GM23338 (cell line): ENCODE data around the gene NRIP1. TPM values are rescaled to one million over a fixed set of nuclear protein-coding genes. Genes with fewer than 3 reads are reported as not detected.

Experiments
- ATAC-seq: fragments of 200-7000 bp; cut with Tn5 transposase; 3 replicates; pipeline ENCODE4 v1.9.1; 2020
- DNase-seq: peaks from one replicate; pipeline ENCODE4 v3.0.0-alpha.2; 2015; ENCODE audit warnings: low spot score
- H2AFZ ChIP-seq: fragments of 200-600 bp; sonication (generic); 2 replicates; pipeline ENCODE4 v1.8.0; 2016; ENCODE audit warnings: antibody characterized with exemption, mild to moderate bottlenecking, moderate library complexity
- H3F3A ChIP-seq: fragments of 200-600 bp; sonication (generic); replicated peaks from 2 replicates; pipeline ENCODE4 v1.8.0; 2017; ENCODE audit warnings: antibody characterized with exemption, mixed run types, low read depth
- H3K27ac ChIP-seq: fragments of 200-600 bp; sonication (generic); 2 replicates; pipeline ENCODE4 v1.6.1; 2016; ENCODE audit warnings: low read depth
- H3K27me3 ChIP-seq: fragments of 200-600 bp; sonication (generic); 2 replicates; pipeline ENCODE4 v1.8.0; 2016; ENCODE audit warnings: mild to moderate bottlenecking, mixed run types, moderate library complexity; ENCODE audit not compliant: insufficient read depth
- H3K36me3 ChIP-seq: fragments of 200-600 bp; sonication (generic); 2 replicates; pipeline ENCODE4 v1.8.0; 2016; ENCODE audit warnings: mild to moderate bottlenecking; ENCODE audit not compliant: insufficient read depth
- H3K4me1 ChIP-seq: fragments of 200-600 bp; sonication (generic); 2 replicates; pipeline ENCODE4 v1.8.0; 2016; ENCODE audit warnings: mild to moderate bottlenecking, moderate library complexity; ENCODE audit not compliant: insufficient read depth
- H3K4me2 ChIP-seq: fragments of 200-600 bp; sonication (generic); 2 replicates; pipeline ENCODE4 v1.7.1; 2017; ENCODE audit warnings: mixed run types
- H3K4me3 ChIP-seq: fragments of 200-600 bp; sonication (generic); 2 replicates; pipeline ENCODE4 v1.6.1; 2016; ENCODE audit warnings: mixed run types
- H3K79me2 ChIP-seq: fragments of 200-600 bp; sonication (generic); replicated peaks from 2 replicates; pipeline ENCODE4 v1.8.0; 2017; ENCODE audit warnings: mild to moderate bottlenecking; ENCODE audit not compliant: insufficient read depth
- H3K9me2 ChIP-seq: fragments of 200-600 bp; sonication (generic); 2 replicates; pipeline ENCODE4 v1.8.0; 2017; ENCODE audit not compliant: insufficient read depth
- H4K20me1 ChIP-seq: fragments of 200-600 bp; sonication (generic); replicated peaks from 2 replicates; pipeline ENCODE4 v1.8.0; 2017; ENCODE audit warnings: mild to moderate bottlenecking; ENCODE audit not compliant: insufficient read depth
- H3K27ac Mint-ChIP-seq: 2 replicates; pipeline ENCODE4 v1.8.0; 2020; ENCODE audit warnings: inconsistent platforms, mild to moderate bottlenecking, moderate library complexity, mixed read lengths
- H3K27me3 Mint-ChIP-seq: 3 replicates; pipeline ENCODE4 v1.8.0; 2022; ENCODE audit warnings: low read depth, mild to moderate bottlenecking, moderate library complexity, mixed read lengths, inconsistent platforms; ENCODE audit not compliant: insufficient read depth, poor library complexity
- H3K36me3 Mint-ChIP-seq: 3 replicates; pipeline ENCODE4 v1.8.0; 2021; ENCODE audit warnings: low read depth, mild to moderate bottlenecking, inconsistent platforms, moderate library complexity, mixed read lengths
- H3K4me1 Mint-ChIP-seq: 3 replicates; pipeline ENCODE4 v1.8.0; 2020; ENCODE audit warnings: mild to moderate bottlenecking, inconsistent platforms, mixed read lengths
- H3K4me3 Mint-ChIP-seq: 3 replicates; pipeline ENCODE4 v1.8.0; 2021; ENCODE audit warnings: moderate library complexity, mild to moderate bottlenecking, inconsistent platforms, mixed read lengths
- H3K9me3 Mint-ChIP-seq: 3 replicates; pipeline ENCODE4 v1.8.0; 2020; ENCODE audit warnings: moderate library complexity, mild to moderate bottlenecking, inconsistent platforms, mixed read lengths
- CREB1 ChIP-seq: fragments of 250-450 bp; sonication (Bioruptor Pico); IDR thresholded peaks from 2 replicates; pipeline ENCODE4 v1.5.0; 2020; ENCODE audit warnings: low read depth, mild to moderate bottlenecking, moderate library complexity
- CTCF ChIP-seq, 2 experiments: fragments of 200-600 bp in 1 of 2; sonication (generic) in 1 of 2; conservative IDR thresholded peaks; 2 replicates each; pipeline versions ENCODE4 v1.5.1 to v1.6.1; 2016 to 2017; ENCODE audit warnings: antibody characterized with exemption in 2 of 2, low read depth in 2 of 2, mild to moderate bottlenecking in 2 of 2, moderate library complexity in 1 of 2
- ETS1 ChIP-seq: IDR thresholded peaks from 2 replicates; pipeline ENCODE4 v1.6.1; 2016; ENCODE audit warnings: antibody characterized with exemption
- JUNB ChIP-seq: IDR thresholded peaks from one replicate; pipeline ENCODE4 v1.6.1; 2016; ENCODE audit warnings: antibody characterized with exemption; ENCODE audit not compliant: unreplicated experiment
- NANOG ChIP-seq: IDR thresholded peaks from 2 replicates; pipeline ENCODE4 v1.6.1; 2016; ENCODE audit warnings: antibody characterized with exemption, borderline replicate concordance
- POLR2AphosphoS5 ChIP-seq: IDR thresholded peaks from 2 replicates; pipeline ENCODE4 v1.6.1; 2016; ENCODE audit warnings: antibody characterized with exemption, low read depth
- REST ChIP-seq: IDR thresholded peaks from one replicate; pipeline ENCODE4 v1.6.1; 2018; ENCODE audit warnings: antibody characterized with exemption; ENCODE audit not compliant: unreplicated experiment
- ZNF331 ChIP-seq: fragments of 250-450 bp; sonication (Bioruptor Pico); IDR thresholded peaks from 2 replicates; pipeline ENCODE4 v1.5.0; 2020; ENCODE audit warnings: low read depth, mild to moderate bottlenecking, moderate library complexity
- polyA plus RNA-seq: library from polyadenylated mRNA; unstranded; fragments of >200 nt; fragmentation: Nextera tagmentation; extraction: Ambion mirVana; gene quantifications from 2 replicates; pipeline ENCODE4 v1.2.1, GENCODE V29; 2016
- total RNA-seq: library from RNA; depleted of rRNA; stranded (reverse); fragments of >200 nt; shearing (Covaris generic); gene quantifications from 2 replicates; pipeline ENCODE4 v1.2.3, GENCODE V29; 2014

NRIP1 gene
- total and polyA plus RNA-seq, 2 experiments from 2014 or later, result 3.0 to 9.0 TPM

GRCh38 chr21:15063814-15064575 lies 805 bp downstream of the NRIP1 start (continued):
- no peak for TF ChIP-seq ETS1
- TF ChIP-seq ZNF331 (CRISPR knock-in tag), result no peak
- TF ChIP-seq NANOG, result no peak
- no peak for TF ChIP-seq REST
- TF ChIP-seq CTCF (conservative IDR thresholded peaks at IDR 0.05; ENCODE audit: low read depth in 2 of 2), result no peak
- no peak for TF ChIP-seq POLR2AphosphoS5

GRCh38 chr21:15063081-15063813 lies 1.6 kb downstream of the NRIP1 start:
- H3K4me3 Mint-ChIP-seq, result peak overlapping the region; percentile 93
- DNase-seq (no peak), ATAC-seq (no peak)
- H3K4me2 ChIP-seq, result peak overlapping the region; percentile 82
- peak overlapping the region; percentile 35 for H2AFZ ChIP-seq
- no peaks in the 10 kb centered on the region for H4K20me1 ChIP-seq
- H3K27ac Mint-ChIP-seq, result no peak overlapping the region; the same call in 1 of the 2 replicates
- peaks cover 49% of the 10 kb centered on the region for H3K4me1 ChIP-seq
- H3K36me3 Mint-ChIP-seq, result no peaks in the 10 kb centered on the region; the same call in 2 of the 3 replicates
- H3K9me2 ChIP-seq, result no peaks in the 10 kb centered on the region
- H3K36me3 ChIP-seq, result no peaks in the 10 kb centered on the region
- no peaks in the 10 kb centered on the region for H3K9me3 Mint-ChIP-seq
- TF ChIP-seq CREB1 (CRISPR knock-in tag), result no peak
- TF ChIP-seq ZNF331 (CRISPR knock-in tag), result no peak
- TF ChIP-seq JUNB, result no peak
- no peak overlapping the region for H3K27ac ChIP-seq
- H3K4me3 ChIP-seq, result peak overlapping the region; percentile 77
- H3K4me1 Mint-ChIP-seq, result peaks cover 59% of the 10 kb centered on the region
- H3K27me3 ChIP-seq, result peaks cover 34% of the 10 kb centered on the region
- H3K79me2 ChIP-seq, result peaks cover 57% of the 10 kb centered on the region
- H3K27me3 Mint-ChIP-seq, result peaks cover 13% of the 10 kb centered on the region
- H3F3A ChIP-seq, result no peaks in the 10 kb centered on the region
